ENCODE measurements around the gene CYBC1.
"Not testable (repeated sequence)": the region's sequence is repeated elsewhere in the genome, so short reads cannot be mapped to it uniquely, and the experiment has no call there.

Gene CYBC1

GRCh38 chr17:82463925-82464566 lies 13.5 kb upstream of the CYBC1 start:
- peak; percentile 16 for DNase-seq (ENCODE audit: low read depth)
- no peak overlapping the region for H3K4me3 ChIP-seq (ENCODE audit: low read length)
- no peak for TF ChIP-seq CTCF (conservative IDR thresholded peaks at IDR 0.05; ENCODE audit: low read depth, low read length)

- TF ChIP-seq CTCF (conservative IDR thresholded peaks at IDR 0.05; ENCODE audit: low read depth, low read length): no peak
- no peak overlapping the region for H3K4me3 ChIP-seq (ENCODE audit: low read length)
- no peak for DNase-seq (ENCODE audit: low read depth)
These were observed 12.8 kb upstream of the CYBC1 start for GRCh38 chr17:82463391-82463790.

- no peak for DNase-seq (ENCODE audit: low read depth)
These were observed 11.4 kb upstream of the CYBC1 start for GRCh38 chr17:82461827-82462524.

GRCh38 chr17:82459936-82460335 lies 9.4 kb upstream of the CYBC1 start:
- DNase-seq (ENCODE audit: low read depth): not testable (repeated sequence)
- peak overlapping the region; percentile 82 for H3K4me3 ChIP-seq (ENCODE audit: low read length)

More at GRCh38 chr17:82461827-82462524, 11.4 kb upstream of the CYBC1 start:
- H3K4me3 ChIP-seq (ENCODE audit: low read length): no peak overlapping the region
- no peak for TF ChIP-seq CTCF (conservative IDR thresholded peaks at IDR 0.05; ENCODE audit: low read depth, low read length)

- no peak for DNase-seq (ENCODE audit: low read depth)
- TF ChIP-seq CTCF (conservative IDR thresholded peaks at IDR 0.05; ENCODE audit: low read depth, low read length): no peak
- peak overlapping the region; percentile 82 for H3K4me3 ChIP-seq (ENCODE audit: low read length)
These were observed 8.4 kb upstream of the CYBC1 start for GRCh38 chr17:82458885-82459424.

GRCh38 chr17:82458179-82458884 lies 7.8 kb upstream of the CYBC1 start, which contains the start of gene NARF:
TSS of gene NARF (plus strand) at chr17:82458741. CDS start at chr17:82458804, 63 bp downstream.
- no peak for TF ChIP-seq CTCF (conservative IDR thresholded peaks at IDR 0.05; ENCODE audit: low read depth, low read length)
- peak; percentile 95 for DNase-seq (ENCODE audit: low read depth)
- H3K4me3 ChIP-seq (ENCODE audit: low read length): peak within 1 kb of the TSS; percentile 82

- H3K4me3 ChIP-seq (ENCODE audit: low read length): peak overlapping the region; percentile 58
- no peak for DNase-seq (ENCODE audit: low read depth)
- no peak for TF ChIP-seq CTCF (conservative IDR thresholded peaks at IDR 0.05; ENCODE audit: low read depth, low read length)
These were observed 7.3 kb upstream of the CYBC1 start for GRCh38 chr17:82457929-82458178.

Measured in retinal pigment epithelial cell (primary cell).